ENCODE results near the gene GNB2.
A peak's percentile ranks its signal among the peaks of the same experiment; 100 is the strongest.
"Not testable (repeated sequence)": the region's sequence is repeated elsewhere in the genome, so short reads cannot be mapped to it uniquely, and the experiment has no call there.

Gene GNB2

DNA sequence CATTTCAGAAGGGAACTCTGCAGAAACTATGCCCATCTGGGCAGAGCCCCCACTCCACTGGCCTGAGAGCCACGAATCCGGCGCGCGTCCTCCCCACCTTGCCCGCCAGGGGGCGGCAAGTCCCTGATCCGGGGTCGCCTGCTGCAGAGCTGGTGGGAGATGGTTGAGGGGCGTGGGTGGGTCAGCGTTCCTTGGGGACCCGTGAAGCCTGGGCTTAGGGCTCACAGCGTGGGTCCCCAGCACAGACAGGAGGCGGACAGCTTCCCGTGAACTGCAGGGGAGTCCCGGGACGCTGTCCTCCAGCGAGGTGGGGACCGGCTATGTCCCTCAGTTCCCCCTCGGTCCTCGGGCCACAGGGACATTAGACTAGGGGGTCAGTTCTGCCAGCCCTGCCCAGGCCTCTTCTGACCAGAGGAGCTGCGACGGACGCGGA lies 31.8 kb downstream of the GNB2 start:
- peak; percentile 78 for DNase-seq

DNA sequence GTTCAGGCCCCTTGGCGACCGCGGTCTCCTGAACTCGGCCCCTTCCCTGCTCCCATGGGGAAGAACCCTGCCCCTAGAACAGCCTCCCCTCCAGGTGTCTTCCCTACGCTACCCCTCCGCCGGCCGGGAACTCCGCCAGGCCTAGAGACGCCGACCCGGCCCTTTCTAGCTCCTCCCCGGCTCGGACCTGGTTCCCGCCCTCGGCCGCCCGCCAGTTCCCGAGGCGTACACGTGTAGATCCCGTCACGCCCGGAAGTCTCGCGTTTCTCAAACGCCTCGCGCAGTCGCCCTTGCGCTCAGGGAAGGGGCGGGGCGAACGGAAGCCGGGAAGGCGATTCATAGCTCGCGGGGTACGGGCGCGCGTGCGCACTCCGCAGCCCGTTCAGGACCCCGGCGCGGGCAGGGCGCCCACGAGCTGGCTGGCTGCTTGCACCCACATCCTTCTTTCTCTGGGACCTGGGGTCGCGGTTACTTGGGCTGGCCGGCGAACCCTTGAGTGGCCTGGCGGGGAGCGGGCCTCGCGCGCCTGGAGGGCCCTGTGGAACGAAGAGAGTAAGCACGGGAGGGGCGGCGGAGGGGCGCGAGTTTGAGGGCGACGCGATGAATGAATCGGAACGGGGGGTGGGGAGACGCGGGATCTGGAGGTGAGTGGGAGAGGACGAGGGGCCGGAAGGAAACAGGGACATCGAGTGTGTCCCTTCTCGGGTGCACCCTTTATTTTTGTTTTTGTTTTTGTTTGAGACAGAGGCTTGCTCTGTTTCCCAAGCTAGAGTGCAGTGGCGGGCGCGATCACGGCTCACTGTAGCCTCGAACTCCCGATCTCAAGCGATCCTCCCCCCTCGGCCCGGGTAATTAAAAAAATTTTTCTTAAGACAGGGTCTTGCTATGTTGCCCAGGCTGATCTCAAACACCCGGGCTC lies 32.5 kb downstream of the GNB2 start, which contains the start of gene POP7:
POP7 (plus strand) TSS at position 369 of the 919 bp plus-strand sequence. CDS start 710 bp downstream, outside the sequence.
- DNase-seq = peak; percentile 99

DNA sequence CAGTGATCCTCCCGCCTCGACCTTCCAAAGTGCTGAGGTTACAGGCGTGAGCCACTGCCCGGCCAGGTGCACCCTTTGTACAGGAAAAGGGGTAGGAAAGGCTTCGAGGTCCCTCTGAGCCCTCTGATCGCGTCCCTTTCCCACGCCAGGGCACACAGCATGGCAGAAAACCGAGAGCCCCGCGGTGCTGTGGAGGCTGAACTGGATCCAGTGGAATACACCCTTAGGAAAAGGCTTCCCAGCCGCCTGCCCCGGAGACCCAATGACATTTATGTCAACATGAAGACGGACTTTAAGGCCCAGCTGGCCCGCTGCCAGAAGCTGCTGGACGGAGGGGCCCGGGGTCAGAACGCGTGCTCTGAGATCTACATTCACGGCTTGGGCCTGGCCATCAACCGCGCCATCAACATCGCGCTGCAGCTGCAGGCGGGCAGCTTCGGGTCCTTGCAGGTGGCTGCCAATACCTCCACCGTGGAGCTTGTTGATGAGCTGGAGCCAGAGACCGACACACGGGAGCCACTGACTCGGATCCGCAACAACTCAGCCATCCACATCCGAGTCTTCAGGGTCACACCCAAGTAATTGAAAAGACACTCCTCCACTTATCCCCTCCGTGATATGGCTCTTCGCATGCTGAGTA lies 33.3 kb downstream of the GNB2 start:
- no peak for DNase-seq

DNA sequence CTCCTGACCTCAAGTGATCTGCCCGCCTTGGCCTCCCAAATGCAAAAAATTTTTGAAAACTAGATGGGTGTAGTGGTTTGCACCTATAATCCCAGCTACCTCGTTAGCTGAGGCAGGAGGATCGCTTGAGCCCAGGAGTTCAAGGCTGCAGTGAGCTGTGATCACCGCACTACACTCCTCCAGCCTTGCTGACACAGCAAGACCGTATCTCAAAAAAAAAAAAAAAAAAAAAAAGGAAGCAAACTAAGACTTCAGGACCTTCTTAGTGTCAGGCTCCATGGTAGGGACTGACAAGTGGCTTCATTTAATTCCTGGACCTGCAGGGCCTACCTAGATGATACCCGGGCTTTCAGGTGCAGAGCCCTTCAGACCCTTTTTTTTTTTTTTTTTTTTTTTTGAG lies 34.9 kb downstream of the GNB2 start:
- DNase-seq = no peak

DNA sequence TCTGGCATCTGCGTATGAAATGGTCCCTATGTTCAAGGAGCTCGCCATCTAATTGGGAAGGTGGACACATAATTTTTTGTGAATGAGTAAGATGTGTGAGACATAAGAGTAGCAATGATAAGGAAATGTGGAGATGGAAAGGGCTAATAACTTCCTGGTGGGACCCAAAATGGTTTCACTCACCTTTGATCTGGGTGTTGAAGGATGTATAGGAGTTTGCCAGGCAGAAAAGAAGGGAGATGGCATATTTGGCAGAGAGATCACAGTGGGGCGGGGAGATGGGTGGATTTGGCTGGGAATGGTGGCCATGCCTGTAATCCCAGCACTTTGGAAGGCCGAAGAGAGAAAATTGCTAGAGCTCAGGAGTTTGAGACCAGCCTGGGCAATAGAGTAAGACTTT lies 36.9 kb downstream of the GNB2 start:
- no peak for DNase-seq

DNA sequence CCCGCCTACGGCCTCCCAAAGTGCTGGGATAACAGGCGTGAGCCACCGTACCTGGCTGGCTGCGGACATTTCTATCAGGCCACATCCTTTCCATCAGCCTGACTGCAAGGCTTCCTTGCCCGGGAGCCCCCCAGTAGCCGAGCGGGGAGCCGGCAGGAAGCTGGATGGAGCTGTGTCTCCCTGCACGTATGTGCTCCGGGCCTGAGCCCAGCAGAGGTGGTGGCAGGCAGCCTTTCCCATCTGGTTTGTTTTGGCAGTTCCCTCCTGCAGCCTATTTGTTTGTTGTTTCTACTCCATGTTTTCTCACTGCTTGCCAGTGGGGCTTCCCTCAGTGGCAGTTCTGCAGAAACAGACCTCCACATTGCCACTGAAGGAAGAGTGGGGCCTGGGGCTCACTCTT lies 37.8 kb downstream of the GNB2 start:
- no peak for DNase-seq

DNA sequence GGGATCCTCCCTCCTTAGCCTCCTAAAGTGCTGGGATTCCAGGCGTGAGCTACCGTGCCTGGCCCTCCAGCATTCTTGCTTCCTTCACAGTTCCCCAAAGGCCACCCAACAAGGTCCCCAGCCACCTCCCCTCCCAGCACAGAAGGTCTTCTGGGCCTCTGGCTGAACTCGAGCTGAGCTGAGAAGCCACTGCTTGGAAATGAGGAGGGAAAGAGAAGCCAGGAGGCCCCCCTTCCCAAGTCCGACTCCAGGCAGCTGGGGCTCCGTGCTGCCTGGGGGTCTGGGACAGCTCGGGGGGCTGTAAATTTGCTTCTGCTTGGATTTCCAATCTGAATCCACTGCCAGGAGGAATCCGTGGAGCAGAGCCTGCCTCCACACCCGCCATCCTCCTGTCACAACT lies 41.2 kb downstream of the GNB2 start:
- DNase-seq = no peak

DNA sequence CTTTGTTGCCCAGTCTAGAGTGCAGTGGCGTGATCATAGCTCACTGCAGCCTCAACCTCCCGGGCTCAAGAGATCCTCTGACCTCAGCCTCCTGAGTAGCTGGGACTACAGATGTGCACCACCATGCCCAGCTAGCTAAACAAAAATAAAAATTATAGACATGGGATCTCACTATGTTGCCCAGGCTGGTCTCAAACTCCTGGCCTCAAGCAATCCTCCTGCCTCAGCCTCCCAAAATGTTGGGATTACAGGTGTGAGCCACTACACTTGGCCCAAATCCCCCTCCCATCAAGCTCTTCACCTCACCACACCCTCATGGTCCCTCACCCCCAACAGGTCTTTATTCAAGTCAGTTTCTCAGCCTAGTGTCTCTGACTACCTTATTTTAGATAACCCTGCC lies 43.5 kb downstream of the GNB2 start:
- DNase-seq = not testable (repeated sequence)

DNA sequence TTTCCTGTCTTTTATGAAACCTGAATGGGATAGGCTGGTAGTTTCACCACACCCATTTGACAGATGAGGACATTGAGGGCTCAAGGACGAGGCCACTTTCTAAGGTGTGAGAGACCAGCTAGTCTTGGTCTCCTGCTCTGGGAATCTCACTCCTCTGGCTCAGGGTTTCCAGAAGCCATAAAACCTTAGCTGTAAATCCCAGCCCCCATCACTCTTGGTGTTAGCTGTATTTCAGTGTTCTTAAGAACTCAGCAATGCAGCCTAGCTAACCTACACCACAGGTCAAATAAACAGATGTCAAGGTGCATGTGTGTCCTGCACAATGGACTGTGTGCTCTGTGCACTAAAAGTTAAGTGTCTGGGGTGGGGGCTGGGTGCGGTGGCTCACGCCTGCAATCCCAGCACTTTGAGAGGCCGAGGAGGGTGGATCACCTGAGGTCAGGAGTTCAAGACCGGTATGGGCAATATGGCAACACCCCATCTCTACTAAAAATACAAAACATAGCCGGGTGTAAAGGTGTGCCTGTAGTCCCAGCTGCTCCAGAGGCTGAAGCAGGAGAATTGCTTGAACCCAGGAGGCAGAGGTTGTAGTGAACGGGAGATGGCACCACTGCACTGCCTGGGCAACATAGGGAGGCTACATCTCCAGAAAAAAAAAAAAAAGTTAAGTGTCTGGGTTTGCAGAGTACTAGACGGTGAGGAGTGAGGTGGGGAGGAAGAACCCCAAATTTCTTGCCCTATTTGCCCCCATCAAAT lies 46.2 kb downstream of the GNB2 start:
- no peak for DNase-seq

DNA sequence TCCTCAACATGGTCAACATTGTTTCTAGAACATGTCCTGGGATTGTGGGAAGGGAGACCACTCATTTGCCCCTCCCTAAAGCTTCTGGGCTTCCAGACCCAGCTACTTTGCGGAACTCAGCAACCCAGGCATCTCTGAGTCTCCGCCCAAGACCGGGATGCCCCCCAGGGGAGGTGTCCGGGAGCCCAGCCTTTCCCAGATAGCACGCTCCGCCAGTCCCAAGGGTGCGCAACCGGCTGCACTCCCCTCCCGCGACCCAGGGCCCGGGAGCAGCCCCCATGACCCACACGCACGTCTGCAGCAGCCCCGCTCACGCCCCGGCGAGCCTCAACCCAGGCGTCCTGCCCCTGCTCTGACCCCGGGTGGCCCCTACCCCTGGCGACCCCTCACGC lies 46.7 kb downstream of the GNB2 start, which contains the start of gene EPO:
EPO (plus strand) TSS at position 190 of the 392 bp plus-strand sequence. CDS start 513 bp downstream, outside the sequence.
- no peak for DNase-seq

DNA sequence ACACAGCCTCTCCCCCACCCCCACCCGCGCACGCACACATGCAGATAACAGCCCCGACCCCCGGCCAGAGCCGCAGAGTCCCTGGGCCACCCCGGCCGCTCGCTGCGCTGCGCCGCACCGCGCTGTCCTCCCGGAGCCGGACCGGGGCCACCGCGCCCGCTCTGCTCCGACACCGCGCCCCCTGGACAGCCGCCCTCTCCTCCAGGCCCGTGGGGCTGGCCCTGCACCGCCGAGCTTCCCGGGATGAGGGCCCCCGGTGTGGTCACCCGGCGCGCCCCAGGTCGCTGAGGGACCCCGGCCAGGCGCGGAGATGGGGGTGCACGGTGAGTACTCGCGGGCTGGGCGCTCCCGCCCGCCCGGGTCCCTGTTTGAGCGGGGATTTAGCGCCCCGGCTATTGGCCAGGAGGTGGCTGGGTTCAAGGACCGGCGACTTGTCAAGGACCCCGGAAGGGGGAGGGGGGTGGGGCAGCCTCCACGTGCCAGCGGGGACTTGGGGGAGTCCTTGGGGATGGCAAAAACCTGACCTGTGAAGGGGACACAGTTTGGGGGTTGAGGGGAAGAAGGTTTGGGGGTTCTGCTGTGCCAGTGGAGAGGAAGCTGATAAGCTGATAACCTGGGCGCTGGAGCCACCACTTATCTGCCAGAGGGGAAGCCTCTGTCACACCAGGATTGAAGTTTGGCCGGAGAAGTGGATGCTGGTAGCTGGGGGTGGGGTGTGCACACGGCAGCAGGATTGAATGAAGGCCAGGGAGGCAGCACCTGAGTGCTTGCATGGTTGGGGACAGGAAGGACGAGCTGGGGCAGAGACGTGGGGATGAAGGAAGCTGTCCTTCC lies 47.3 kb downstream of the GNB2 start:
- no peak for DNase-seq

DNA sequence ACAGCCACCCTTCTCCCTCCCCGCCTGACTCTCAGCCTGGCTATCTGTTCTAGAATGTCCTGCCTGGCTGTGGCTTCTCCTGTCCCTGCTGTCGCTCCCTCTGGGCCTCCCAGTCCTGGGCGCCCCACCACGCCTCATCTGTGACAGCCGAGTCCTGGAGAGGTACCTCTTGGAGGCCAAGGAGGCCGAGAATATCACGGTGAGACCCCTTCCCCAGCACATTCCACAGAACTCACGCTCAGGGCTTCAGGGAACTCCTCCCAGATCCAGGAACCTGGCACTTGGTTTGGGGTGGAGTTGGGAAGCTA lies 47.9 kb downstream of the GNB2 start:
- DNase-seq = no peak

DNA sequence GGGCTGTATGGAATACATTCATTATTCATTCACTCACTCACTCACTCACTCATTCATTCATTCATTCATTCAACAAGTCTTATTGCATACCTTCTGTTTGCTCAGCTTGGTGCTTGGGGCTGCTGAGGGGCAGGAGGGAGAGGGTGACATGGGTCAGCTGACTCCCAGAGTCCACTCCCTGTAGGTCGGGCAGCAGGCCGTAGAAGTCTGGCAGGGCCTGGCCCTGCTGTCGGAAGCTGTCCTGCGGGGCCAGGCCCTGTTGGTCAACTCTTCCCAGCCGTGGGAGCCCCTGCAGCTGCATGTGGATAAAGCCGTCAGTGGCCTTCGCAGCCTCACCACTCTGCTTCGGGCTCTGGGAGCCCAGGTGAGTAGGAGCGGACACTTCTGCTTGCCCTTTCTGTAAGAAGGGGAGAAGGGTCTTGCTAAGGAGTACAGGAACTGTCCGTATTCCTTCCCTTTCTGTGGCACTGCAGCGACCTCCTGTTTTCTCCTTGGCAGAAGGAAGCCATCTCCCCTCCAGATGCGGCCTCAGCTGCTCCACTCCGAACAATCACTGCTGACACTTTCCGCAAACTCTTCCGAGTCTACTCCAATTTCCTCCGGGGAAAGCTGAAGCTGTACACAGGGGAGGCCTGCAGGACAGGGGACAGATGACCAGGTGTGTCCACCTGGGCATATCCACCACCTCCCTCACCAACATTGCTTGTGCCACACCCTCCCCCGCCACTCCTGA lies 49.1 kb downstream of the GNB2 start:
- DNase-seq = no peak

DNA sequence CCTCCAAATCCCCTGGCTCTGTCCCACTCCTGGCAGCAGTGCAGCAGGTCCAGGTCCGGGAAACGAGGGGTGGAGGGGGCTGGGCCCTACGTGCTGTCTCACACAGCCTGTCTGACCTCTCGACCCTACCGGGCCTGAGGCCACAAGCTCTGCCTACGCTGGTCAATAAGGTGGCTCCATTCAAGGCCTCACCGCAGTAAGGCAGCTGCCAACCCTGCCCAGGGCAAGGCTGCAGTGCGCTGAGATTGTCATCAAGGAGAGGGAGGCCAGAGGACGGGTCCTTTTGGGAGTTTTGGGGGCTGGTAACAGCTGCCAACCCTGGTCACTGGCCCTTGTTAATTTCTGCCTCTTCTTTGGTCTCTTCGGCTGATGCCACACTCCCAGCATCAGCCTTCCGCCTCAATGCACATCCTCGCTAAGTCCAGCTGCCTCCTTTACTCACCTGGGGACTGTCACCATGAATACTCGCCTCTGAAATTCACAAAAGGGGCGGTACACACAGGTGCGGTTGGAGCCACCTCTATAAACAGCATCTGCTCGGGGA lies 50.3 kb downstream of the GNB2 start:
- no peak for DNase-seq

DNA sequence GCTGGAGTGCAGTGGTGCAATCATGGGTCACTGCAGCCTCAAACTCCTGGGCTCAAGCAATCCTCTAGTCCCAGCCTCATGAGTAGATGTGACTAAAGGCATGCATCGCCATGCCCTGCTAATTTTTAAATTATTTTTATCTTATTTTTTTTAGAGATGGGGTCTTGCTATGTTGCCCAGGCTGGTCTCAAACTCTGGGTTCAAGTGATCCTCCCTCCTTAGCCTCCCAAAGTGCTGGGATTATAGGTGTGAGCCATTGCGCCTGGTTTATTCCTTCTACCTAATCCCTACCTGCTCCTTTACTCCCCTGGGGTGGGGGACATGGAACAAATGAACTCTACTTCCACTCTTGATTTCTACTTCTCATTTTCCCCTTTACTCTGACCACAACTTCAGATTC lies 50.8 kb downstream of the GNB2 start:
- DNase-seq = not testable (repeated sequence)

DNA sequence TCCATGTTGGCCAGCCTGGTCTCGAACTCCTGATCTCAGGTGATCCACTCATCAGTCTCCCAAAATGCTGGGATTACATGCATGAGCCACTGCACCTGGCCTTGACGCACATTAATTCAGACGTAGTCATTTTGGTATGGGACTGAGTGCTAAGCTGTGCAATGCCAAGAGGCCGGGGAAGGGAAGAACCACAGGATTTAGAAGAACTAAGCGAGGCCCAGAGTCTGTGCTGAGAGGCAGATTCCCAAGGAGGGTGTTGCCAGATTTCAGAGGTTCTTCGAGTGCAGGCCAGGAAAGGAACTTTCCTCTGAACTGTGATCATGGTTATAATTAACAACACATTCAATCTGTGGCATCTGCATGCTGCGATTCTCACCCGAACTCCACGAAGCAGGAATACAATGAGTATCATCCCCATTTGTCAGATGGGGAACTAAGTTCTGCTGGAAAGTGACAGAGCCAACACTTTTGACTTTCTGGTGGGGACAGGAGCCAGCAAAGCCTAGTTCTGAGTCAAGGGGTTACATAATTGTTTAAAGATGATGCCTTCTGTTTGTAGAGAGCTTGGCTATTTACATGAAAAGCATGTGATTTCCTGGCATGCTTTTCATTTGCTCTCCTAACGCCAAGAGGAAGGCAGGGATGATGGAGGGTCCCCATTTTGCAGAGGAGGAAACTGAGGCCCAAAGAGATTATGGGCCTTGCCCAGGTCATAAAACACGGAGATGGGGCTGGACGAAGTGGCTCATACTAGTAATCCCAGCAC lies 53.6 kb downstream of the GNB2 start:
- no peak for DNase-seq

DNA sequence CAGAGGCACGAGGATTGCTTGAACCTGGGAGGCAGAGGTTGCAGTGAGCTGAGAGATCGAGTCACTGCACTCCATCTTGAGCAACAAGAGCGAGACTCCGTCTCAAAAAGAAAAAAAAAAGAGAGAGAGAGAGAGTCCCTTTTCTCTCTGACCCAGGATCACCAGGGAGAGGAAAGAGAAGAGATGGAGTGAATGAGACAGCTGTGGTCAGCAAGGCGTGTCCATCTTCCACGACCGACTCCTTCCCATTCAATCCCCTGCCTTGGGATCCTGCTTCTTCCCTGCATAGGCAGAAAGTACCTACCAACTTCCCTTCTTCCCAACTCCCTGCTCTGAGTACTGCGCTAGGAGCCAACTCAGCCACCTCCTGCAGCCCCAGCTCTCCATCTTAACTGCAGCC lies 54.7 kb downstream of the GNB2 start:
- DNase-seq = no peak
